GM08714 (cell line): ENCODE data around the gene PLA2G2C.

Experiments used
- H3K4me3 ChIP-seq: fragments of 200-500 bp; sonication (Bioruptor generic); 2 replicates; pipeline ENCODE4 v1.5.1; 2014; ENCODE audit warnings: mild to moderate bottlenecking, low read length, inconsistent platforms
- ZNF274 ChIP-seq: IDR thresholded peaks from 2 replicates; pipeline ENCODE4 v1.6.1; 2012; ENCODE audit warnings: mild to moderate bottlenecking, low read depth, low read length

PLA2G2C gene

DNA sequence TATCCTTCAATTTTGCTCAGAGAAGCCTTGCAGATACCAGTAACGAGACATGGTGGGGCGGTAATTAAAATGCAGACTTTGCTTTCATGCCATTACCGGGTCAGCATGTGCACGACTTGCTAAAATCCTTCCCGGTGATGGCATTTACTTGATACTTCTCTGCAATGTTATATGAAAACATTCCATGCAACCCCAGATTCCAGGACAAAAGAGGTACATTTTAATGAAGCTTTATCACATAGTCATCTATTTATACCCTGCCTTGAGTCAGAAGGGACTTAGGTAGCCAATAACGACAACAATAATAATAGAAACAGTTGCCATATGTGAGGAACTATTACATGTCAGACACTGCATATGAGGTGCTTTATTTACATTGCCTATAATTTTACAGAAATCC lies 29.4 kb upstream of the PLA2G2C start:
- H3K4me3 ChIP-seq: no peak overlapping the region
- no peak for TF ChIP-seq ZNF274

GRCh38 chr1:20212685-20213331 lies 26.5 kb upstream of the PLA2G2C start:
- H3K4me3 ChIP-seq: no peak overlapping the region

DNA sequence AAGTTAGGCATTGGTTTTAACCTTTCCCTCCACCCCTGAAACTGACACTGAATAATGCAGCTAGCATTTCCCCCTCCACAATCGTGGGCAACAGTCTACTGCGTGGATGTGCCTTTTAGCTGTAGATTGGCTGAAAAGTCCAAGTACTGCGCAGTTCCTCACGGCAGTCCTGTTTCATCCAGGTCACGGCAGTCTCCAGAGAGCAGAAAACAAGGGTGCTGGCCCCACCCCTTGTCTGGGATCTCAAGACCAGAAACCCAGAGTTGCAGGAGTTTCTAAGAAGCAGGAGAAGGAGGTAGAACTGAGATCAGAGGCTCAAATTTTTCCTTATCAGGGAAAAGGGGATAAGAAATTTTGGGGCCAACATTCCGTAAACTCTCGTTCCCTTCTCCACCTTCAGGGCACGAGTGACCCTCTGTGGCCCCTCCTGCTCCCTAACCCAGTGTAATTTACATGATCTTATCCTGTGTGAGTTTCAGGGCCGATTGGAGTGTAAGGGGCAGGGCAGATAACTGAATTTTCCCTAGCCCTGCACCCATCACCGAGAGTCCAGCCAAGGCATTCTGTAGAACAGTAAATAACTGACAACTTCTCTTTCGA lies 25.9 kb upstream of the PLA2G2C start:
- H3K4me3 ChIP-seq: no peak overlapping the region
- no peak for TF ChIP-seq ZNF274

More at GRCh38 chr1:20212685-20213331, 26.5 kb upstream of the PLA2G2C start:
- no peak for TF ChIP-seq ZNF274

DNA sequence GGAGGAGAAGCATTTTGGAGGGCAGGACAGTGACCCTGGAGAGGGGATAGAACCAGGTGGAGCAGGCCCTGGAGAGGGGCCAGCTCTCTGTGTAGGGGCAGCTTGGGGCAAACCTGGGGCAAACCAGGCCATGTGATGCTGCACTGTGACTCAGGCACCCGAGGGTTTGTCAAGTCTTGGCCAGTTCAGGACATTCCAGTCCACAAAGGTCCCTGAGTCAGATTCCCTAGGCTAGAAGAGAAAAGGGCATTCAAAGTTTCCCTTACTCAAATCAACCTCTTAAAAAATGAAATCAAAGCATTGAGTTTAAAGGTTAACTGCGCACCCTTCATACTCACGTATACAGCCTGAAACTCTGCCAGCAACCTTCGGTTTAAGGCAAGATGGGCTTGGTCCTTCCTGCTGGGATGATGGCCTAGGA lies 25.2 kb upstream of the PLA2G2C start:
- no peak for TF ChIP-seq ZNF274
- no peak overlapping the region for H3K4me3 ChIP-seq

DNA sequence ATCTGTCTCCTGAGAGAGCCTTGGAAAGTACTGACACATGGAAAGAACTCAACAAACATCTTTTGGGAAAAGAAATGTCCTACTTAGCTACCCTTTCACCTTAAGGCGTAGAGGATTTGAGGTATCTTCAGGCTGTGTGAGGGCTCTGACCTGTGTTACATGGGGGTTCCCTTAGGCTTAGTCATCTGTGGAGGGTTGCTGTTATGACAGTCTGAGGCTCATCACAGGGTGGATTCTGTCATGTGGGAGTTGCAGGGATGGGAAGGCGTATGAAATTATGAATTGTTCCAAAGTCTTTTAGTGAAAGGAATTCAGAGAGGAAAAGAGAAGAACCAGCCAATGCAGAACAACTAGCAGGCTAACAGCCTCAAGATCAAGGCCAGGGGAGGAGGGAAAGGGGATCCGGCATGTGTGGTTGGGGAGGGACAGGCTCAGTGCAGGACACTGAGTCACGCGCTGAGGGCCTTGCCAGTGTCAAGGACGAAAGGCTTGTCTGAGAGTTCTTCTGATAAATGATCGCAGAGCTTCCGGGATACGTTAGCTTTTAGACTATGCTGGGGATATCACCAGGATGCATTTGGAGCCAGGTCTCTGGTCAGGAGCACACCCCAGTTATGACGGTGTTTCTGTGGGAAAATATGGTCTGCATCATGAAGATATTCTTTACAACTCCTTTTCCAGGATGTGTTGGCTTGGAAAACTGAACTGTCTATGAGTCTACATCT lies 24.6 kb upstream of the PLA2G2C start:
- H3K4me3 ChIP-seq: no peak overlapping the region
- TF ChIP-seq ZNF274: no peak

DNA sequence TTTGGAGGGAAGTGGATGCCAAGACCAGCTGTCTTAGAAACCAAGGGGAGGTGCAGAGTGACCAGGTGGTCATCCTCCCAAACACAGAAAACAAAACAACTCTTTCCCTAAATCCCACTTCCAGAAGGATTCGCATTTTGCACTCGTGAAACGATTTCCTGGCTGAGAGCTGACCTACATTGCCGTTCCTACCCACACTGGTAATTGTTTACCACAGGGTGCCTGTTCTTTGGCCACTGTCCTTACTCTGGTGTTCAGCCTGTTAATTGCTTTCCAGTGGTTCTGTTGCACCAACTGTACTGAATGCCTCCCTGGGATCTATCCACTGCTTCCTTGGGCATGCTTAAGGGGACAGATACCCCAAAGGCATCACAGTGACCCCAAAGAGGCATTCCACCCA lies 23.2 kb upstream of the PLA2G2C start:
- no peak overlapping the region for H3K4me3 ChIP-seq
- no peak for TF ChIP-seq ZNF274

DNA sequence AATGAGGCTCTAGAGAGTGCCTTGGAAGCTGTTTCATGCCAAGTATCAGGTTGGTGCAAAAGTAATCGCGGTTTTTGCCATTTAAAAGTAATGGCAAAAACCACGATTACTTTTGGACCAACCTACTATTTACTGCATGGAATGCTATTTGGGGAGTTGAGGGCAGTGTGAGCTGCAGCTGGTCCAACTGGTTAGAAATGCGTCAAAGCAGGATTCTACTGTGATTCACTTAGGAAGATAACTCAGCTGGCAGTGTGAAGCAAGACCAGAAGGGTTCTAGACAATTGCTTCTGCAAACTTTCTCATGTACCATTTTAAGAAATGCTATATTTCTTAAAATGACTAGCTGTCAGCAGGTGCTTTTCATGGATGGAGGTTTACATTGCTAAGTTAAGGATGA lies 21.2 kb upstream of the PLA2G2C start:
- TF ChIP-seq ZNF274: no peak

GRCh38 chr1:20202166-20202565 lies 15.8 kb upstream of the PLA2G2C start:
- H3K4me3 ChIP-seq: no peak overlapping the region

More for the DNA sequence above, 21.2 kb upstream of the PLA2G2C start:
- no peak overlapping the region for H3K4me3 ChIP-seq

GRCh38 chr1:20200966-20201365 lies 14.6 kb upstream of the PLA2G2C start:
- TF ChIP-seq ZNF274: no peak
- no peak overlapping the region for H3K4me3 ChIP-seq

More at GRCh38 chr1:20202166-20202565, 15.8 kb upstream of the PLA2G2C start:
- TF ChIP-seq ZNF274: no peak

DNA sequence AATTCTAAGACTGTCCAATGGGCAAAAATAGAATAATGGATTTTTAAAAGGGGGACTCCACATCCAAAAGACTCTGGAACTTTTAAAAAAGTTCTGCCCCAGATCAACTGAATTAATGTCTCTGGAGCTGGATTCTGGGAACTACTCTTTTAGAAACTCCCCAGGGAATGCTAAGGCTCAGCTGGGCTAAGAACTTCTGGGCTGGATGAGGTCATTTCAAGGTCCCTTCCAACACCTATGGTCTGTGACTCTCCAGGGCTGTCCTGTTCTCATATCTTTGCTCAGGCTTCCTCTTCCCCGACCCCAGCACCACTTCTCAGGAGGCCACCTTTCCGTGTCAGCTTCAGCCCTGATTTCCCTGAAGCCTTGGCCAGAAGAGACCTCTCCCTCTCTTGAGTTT lies 13.5 kb upstream of the PLA2G2C start:
- TF ChIP-seq ZNF274: no peak
- H3K4me3 ChIP-seq: no peak overlapping the region

GRCh38 chr1:20199403-20199802 lies 13.1 kb upstream of the PLA2G2C start:
- no peak overlapping the region for H3K4me3 ChIP-seq
- TF ChIP-seq ZNF274: no peak

GRCh38 chr1:20198918-20199317 lies 12.6 kb upstream of the PLA2G2C start:
- no peak for TF ChIP-seq ZNF274
- no peak overlapping the region for H3K4me3 ChIP-seq

- H3K4me3 ChIP-seq: no peak overlapping the region
- no peak for TF ChIP-seq ZNF274
Observed at GRCh38 chr1:20198296-20198695, 12.0 kb upstream of the PLA2G2C start.

GRCh38 chr1:20197329-20197791 lies 11.0 kb upstream of the PLA2G2C start:
- H3K4me3 ChIP-seq: no peak overlapping the region
- TF ChIP-seq ZNF274: no peak

DNA sequence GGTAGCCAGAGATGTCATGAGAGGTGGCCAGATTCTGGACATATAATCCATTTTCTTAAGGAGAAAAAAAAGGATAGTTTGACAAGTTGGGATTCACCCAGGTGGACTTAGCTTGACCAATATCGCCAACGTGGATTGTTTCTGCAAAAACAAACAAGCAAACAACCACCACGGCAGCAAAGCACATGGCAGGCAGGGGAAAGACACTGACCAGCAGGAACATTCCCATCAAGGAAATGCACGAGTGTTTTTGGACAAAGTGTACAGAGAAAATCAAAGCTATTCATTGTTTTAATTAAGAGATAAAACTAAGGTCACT lies 9.1 kb upstream of the PLA2G2C start:
- no peak for TF ChIP-seq ZNF274
- no peak overlapping the region for H3K4me3 ChIP-seq
